ENCODE results near the gene DERA.
"Not testable (repeated sequence)": the region's sequence is repeated elsewhere in the genome, so short reads cannot be mapped to it uniquely, and the experiment has no call there.

Gene DERA

GRCh38 chr12:15971211-15971610 lies 60.1 kb downstream of the DERA start:
- no peak for DNase-seq

GRCh38 chr12:15972894-15973293 lies 61.8 kb downstream of the DERA start:
- DNase-seq, result no peak

GRCh38 chr12:15977999-15978951 lies 67.1 kb downstream of the DERA start:
- no peak for DNase-seq

- no peak for DNase-seq
Measured at GRCh38 chr12:15979096-15980092, 68.3 kb downstream of the DERA start.

GRCh38 chr12:15982071-15982470 lies 70.9 kb downstream of the DERA start:
- no peak for DNase-seq

GRCh38 chr12:15982471-15982870 lies 71.3 kb downstream of the DERA start:
- DNase-seq, result no peak

- DNase-seq, result no peak
Measured at GRCh38 chr12:15982921-15983320, 71.8 kb downstream of the DERA start.

- no peak for DNase-seq
Measured at GRCh38 chr12:15984097-15984800, 73.1 kb downstream of the DERA start.

- DNase-seq, result no peak
Measured at GRCh38 chr12:15984963-15985362, 73.8 kb downstream of the DERA start.

GRCh38 chr12:15987696-15988095 lies 76.6 kb downstream of the DERA start:
- DNase-seq, result no peak

GRCh38 chr12:15988983-15989755 lies 78.0 kb downstream of the DERA start:
- no peak for DNase-seq

GRCh38 chr12:15995801-15996200 lies 84.7 kb downstream of the DERA start:
- DNase-seq, result no peak

- no peak for DNase-seq
Measured at GRCh38 chr12:15996254-15996653, 85.1 kb downstream of the DERA start.

GRCh38 chr12:15996948-15997347 lies 85.8 kb downstream of the DERA start:
- no peak for DNase-seq

GRCh38 chr12:15997910-15998309 lies 86.8 kb downstream of the DERA start:
- no peak for DNase-seq

- DNase-seq, result no peak
Measured at GRCh38 chr12:16002880-16003279, 91.7 kb downstream of the DERA start.

GRCh38 chr12:16003460-16003859 lies 92.3 kb downstream of the DERA start:
- DNase-seq, result no peak

- DNase-seq, result no peak
Measured at GRCh38 chr12:16006752-16007151, 95.6 kb downstream of the DERA start.

GRCh38 chr12:16008421-16008824 lies 97.3 kb downstream of the DERA start:
- DNase-seq, result no peak

GRCh38 chr12:16012117-16012516 lies 101.0 kb downstream of the DERA start:
- DNase-seq, result no peak

GRCh38 chr12:16013722-16014121 lies 102.6 kb downstream of the DERA start:
- DNase-seq, result not testable (repeated sequence)

- DNase-seq, result not testable (repeated sequence)
Measured at GRCh38 chr12:16014394-16014793, 103.3 kb downstream of the DERA start.
